Stimulated activated naive B cell treated with anti-CD40 and anti-IgM and Interleukin-4, amounts not matched to agents 10 μg/mL and 1 μg/mL and 100 μg/mL, for 72 hours (primary cell): Measurements from ENCODE around the gene CEP131.

ENCODE experiments used
- ATAC-seq, 2 donors: fragments of 150-1000 bp; cut with Tn5 transposase; replicated peaks; 2 replicates each; pipeline ENCODE4 v1.10.0; 2021; ENCODE audit warnings: moderate library complexity in 1 of 2
- DNase-seq: peaks from one replicate; pipeline ENCODE4 v3.0.0; 2021
- H3K27ac Mint-ChIP-seq: one replicate; pipeline ENCODE4 v1.8.0; 2022; ENCODE audit warnings: mild to moderate bottlenecking, mixed read lengths
- H3K27me3 Mint-ChIP-seq, 2 donors: one replicate each; pipeline ENCODE4 v1.8.0; 2022; ENCODE audit warnings: mixed read lengths in 2 of 2
- H3K36me3 Mint-ChIP-seq, 2 donors: one replicate each; pipeline ENCODE4 v1.8.0; 2022; ENCODE audit warnings: mixed read lengths in 2 of 2, mild to moderate bottlenecking in 1 of 2
- H3K4me1 Mint-ChIP-seq, 2 donors: one replicate each; pipeline ENCODE4 v1.8.0; 2022; ENCODE audit warnings: mixed read lengths in 2 of 2, mild to moderate bottlenecking in 1 of 2
- H3K4me3 Mint-ChIP-seq, 2 donors: one replicate each; pipeline ENCODE4 v1.8.0; 2022; ENCODE audit warnings: mild to moderate bottlenecking in 2 of 2, mixed read lengths in 2 of 2, moderate library complexity in 1 of 2
- H3K9me3 Mint-ChIP-seq, 2 donors: one replicate each; pipeline ENCODE4 v1.8.0; 2022; ENCODE audit warnings: mixed read lengths in 2 of 2, mild to moderate bottlenecking in 1 of 2

Gene CEP131

DNA sequence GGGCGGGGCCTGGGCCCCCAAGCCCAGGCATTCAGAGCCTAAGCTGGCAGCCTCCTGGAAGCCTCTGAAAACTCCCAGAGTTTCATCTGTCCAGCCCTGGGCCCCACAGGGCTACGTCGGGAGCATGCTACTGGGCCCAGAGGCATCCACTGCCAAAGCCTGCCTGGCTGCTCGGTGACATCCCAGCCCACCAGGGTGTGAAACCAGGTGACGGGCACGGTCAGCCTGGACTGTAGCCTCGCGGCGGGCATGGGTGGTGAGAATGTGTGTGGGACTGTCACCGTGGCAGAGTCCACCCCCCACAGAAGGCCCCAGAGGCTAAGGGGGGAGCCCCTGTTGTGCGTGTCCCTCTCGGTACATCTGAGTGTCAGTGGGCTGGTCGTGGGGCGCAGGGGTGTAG lies 31.1 kb downstream of the CEP131 start:
- ATAC-seq (no peak), DNase-seq (no peak)
- Mint-ChIP-seq H3K36me3 (peaks cover 16 to 20% of the 10 kb centered on the region in 2 donors), H3K9me3 (no peaks in the 10 kb centered on the region), H3K4me1 (peaks cover 0 to 2% of the 10 kb centered on the region in 2 donors), H3K27me3 (no peaks in the 10 kb centered on the region), H3K27ac (peak overlapping the region; percentile 51), H3K4me3 (no peak overlapping the region)

GRCh38 chr17:81191116-81191515 lies 31.6 kb downstream of the CEP131 start:
- Mint-ChIP-seq H3K4me1 (peaks cover 0 to 2% of the 10 kb centered on the region in 2 donors), H3K4me3 (no peak overlapping the region), H3K27me3 (no peaks in the 10 kb centered on the region), H3K27ac (no peak overlapping the region), H3K9me3 (no peaks in the 10 kb centered on the region), H3K36me3 (peaks cover 16 to 17% of the 10 kb centered on the region in 2 donors)
- no peak for DNase-seq
- no peak for ATAC-seq

DNA sequence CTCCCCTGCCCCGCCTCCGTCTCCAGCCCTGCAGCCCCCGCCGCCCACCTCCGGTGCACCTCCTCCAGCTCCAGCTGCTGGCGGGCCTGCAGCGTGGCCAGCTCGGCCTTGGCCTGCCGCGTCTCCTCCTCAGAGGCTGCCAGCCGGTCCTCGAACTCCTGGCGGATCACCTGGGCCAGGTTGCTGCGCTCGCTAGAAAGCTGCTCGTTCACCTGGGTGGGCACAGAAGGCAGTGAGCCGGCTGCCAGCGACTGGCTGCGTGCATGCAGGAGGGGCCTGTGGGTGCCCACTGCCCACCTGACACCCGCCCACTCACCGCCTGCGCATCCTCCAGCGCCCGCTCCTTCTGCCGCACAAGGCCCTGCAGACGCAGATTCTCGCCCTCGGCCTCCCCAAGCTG lies 32.2 kb downstream of the CEP131 start:
- H3K9me3 Mint-ChIP-seq: no peaks in the 10 kb centered on the region
- no peaks in the 10 kb centered on the region for H3K27me3 Mint-ChIP-seq
- H3K36me3 Mint-ChIP-seq: peaks cover 16 to 17% of the 10 kb centered on the region in 2 donors
- ATAC-seq (no peak), DNase-seq (no peak)
- H3K4me3 Mint-ChIP-seq: no peak overlapping the region
- H3K4me1 Mint-ChIP-seq: peaks cover 0 to 2% of the 10 kb centered on the region in 2 donors
- H3K27ac Mint-ChIP-seq: no peak overlapping the region

GRCh38 chr17:81189670-81190530 lies 32.9 kb downstream of the CEP131 start:
- no peak overlapping the region for H3K27ac Mint-ChIP-seq

DNA sequence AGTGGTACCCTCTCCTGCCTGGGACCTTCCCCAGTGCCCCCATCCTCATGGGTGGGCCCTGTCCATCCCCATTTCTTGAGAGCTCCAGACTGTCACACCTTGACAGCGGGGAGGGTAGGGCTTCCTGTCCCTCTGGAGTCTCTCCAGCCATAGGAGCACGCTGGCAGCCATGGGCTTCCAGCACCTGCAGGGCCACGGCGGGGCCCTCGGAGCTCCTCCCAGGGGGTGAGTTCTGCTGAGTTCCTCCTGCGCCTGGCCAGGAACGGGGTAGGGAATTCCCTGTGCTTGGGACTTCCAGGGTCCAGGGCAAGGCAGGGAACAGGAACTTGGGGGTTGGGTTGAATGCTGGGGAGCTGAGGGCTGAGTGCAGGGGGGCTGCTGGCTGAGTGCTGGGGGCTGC lies 33.7 kb downstream of the CEP131 start:
- Mint-ChIP-seq H3K27ac (no peak overlapping the region), H3K4me3 (no peak overlapping the region), H3K36me3 (peaks cover 9 to 14% of the 10 kb centered on the region in 2 donors), H3K27me3 (peaks cover 3 to 4% of the 10 kb centered on the region in 2 donors), H3K4me1 (peaks cover 0 to 2% of the 10 kb centered on the region in 2 donors), H3K9me3 (no peaks in the 10 kb centered on the region)
- no peak for DNase-seq
- no peak for ATAC-seq

More at GRCh38 chr17:81189670-81190530, 32.9 kb downstream of the CEP131 start:
- no peak overlapping the region for H3K4me3 Mint-ChIP-seq
- H3K4me1 Mint-ChIP-seq: peaks cover 0 to 2% of the 10 kb centered on the region in 2 donors
- H3K9me3 Mint-ChIP-seq: no peaks in the 10 kb centered on the region
- no peaks in the 10 kb centered on the region for H3K27me3 Mint-ChIP-seq
- DNase-seq (no peak), ATAC-seq (no peak)
- peaks cover 16 to 17% of the 10 kb centered on the region in 2 donors for H3K36me3 Mint-ChIP-seq

DNA sequence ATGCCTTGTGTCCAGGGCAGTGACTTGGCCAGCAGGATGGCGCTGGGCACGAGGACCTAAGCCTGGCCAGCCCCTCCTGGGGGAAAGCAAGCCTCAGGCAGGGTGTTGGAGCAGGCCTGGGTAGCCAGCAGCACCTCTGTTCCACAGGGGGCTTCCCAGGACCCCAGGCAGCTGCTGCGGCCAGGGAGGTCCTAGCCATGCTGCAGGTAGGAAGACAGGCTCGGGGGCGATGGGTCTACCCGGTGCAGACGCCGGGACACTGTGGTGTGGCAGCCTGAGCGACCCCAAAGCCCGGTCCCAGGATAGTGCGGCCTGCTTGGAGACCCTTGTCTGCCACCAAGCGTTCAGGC lies 34.3 kb downstream of the CEP131 start:
- H3K9me3 Mint-ChIP-seq: no peaks in the 10 kb centered on the region
- H3K27ac Mint-ChIP-seq: no peak overlapping the region
- H3K4me1 Mint-ChIP-seq: no peaks in the 10 kb centered on the region
- DNase-seq (no peak), ATAC-seq (no peak)
- H3K4me3 Mint-ChIP-seq: no peak overlapping the region
- peaks cover 6 to 7% of the 10 kb centered on the region in 2 donors for H3K27me3 Mint-ChIP-seq
- H3K36me3 Mint-ChIP-seq: peaks cover 7 to 10% of the 10 kb centered on the region in 2 donors

- Mint-ChIP-seq H3K27ac (no peak overlapping the region), H3K36me3 (peaks cover 7% of the 10 kb centered on the region in 2 donors), H3K4me1 (no peaks in the 10 kb centered on the region), H3K4me3 (no peak overlapping the region), H3K9me3 (no peaks in the 10 kb centered on the region), H3K27me3 (peaks cover 6 to 7% of the 10 kb centered on the region in 2 donors)
- no peak for ATAC-seq
- no peak for DNase-seq
Measured at GRCh38 chr17:81187586-81188490, 34.9 kb downstream of the CEP131 start.

DNA sequence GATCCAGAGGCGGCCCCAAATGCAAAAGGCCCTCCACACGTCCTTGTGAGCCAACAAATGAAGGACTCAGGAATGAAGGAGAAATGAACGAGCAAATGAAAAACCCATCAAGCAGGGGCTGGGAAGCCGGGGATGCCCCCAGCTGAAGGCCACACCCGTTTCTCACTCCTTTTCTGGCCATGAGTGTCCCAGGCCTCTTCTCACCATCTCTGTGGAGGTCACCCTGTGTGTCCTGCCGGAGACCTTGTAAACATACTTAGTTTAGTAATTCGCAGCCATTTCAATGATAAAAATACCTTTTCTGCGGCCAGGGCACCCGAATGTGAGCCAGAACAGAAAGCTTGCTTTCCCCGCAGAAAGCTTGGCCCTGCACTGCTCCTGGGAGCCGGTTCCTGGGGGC lies 35.6 kb downstream of the CEP131 start:
- DNase-seq (no peak), ATAC-seq (no peak)
- Mint-ChIP-seq H3K27me3 (peaks cover 6 to 7% of the 10 kb centered on the region in 2 donors), H3K36me3 (peaks cover 7% of the 10 kb centered on the region in 2 donors), H3K27ac (no peak overlapping the region), H3K4me1 (no peaks in the 10 kb centered on the region), H3K4me3 (no peak overlapping the region), H3K9me3 (no peaks in the 10 kb centered on the region)

- H3K27me3 Mint-ChIP-seq: peaks cover 6 to 7% of the 10 kb centered on the region in 2 donors
Measured at GRCh38 chr17:81186203-81186602, 36.6 kb downstream of the CEP131 start.

GRCh38 chr17:81184555-81184954 lies 38.2 kb downstream of the CEP131 start:
- DNase-seq (no peak), ATAC-seq (no peak)
- Mint-ChIP-seq H3K36me3 (peaks cover 4 to 7% of the 10 kb centered on the region in 2 donors), H3K27me3 (peaks cover 6 to 7% of the 10 kb centered on the region in 2 donors), H3K9me3 (no peaks in the 10 kb centered on the region), H3K4me3 (no peak overlapping the region), H3K4me1 (no peaks in the 10 kb centered on the region), H3K27ac (no peak overlapping the region)

More at GRCh38 chr17:81186203-81186602, 36.6 kb downstream of the CEP131 start:
- peaks cover 7% of the 10 kb centered on the region in 2 donors for H3K36me3 Mint-ChIP-seq
- H3K27ac Mint-ChIP-seq: no peak overlapping the region
- H3K9me3 Mint-ChIP-seq: no peaks in the 10 kb centered on the region
- H3K4me3 Mint-ChIP-seq: no peak overlapping the region
- DNase-seq (no peak), ATAC-seq (no peak)
- no peaks in the 10 kb centered on the region for H3K4me1 Mint-ChIP-seq

GRCh38 chr17:81183807-81184206 lies 39.0 kb downstream of the CEP131 start:
- no peaks in the 10 kb centered on the region for H3K9me3 Mint-ChIP-seq
- DNase-seq (no peak), ATAC-seq (no peak)
- H3K36me3 Mint-ChIP-seq: peaks cover under 1 to 2% of the 10 kb centered on the region in 2 donors
- H3K27ac Mint-ChIP-seq: peak overlapping the region; percentile 62
- peaks cover 6 to 7% of the 10 kb centered on the region in 2 donors for H3K27me3 Mint-ChIP-seq
- H3K4me1 Mint-ChIP-seq: no peaks in the 10 kb centered on the region
- H3K4me3 Mint-ChIP-seq: no peak overlapping the region

GRCh38 chr17:81183316-81183715 lies 39.4 kb downstream of the CEP131 start:
- no peaks in the 10 kb centered on the region for H3K4me1 Mint-ChIP-seq
- no peaks in the 10 kb centered on the region for H3K9me3 Mint-ChIP-seq

DNA sequence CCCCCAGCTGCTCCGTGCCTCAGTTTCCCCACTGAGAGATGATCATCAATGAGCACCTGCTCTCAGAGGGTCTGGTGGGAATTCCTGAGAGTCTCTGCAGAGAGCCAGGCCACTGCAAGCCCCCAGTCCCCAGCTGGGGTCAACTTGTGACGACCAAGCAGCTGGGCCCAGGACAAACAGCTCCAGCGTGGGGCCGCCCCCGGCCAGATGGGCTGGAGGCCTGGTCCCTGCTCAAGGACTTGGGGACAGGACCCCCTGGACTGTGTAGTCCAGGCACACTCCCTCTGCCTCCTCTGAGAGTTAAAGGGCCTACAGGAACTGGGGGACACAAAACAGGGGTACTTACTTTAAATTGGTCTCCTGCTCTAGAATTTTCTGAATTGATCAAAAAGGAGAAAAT lies 40.2 kb downstream of the CEP131 start:
- Mint-ChIP-seq H3K9me3 (no peaks in the 10 kb centered on the region), H3K27me3 (peaks cover 6 to 7% of the 10 kb centered on the region in 2 donors), H3K4me1 (no peaks in the 10 kb centered on the region), H3K36me3 (no peaks in the 10 kb centered on the region), H3K27ac (no peak overlapping the region), H3K4me3 (no peak overlapping the region)
- no peak for ATAC-seq
- DNase-seq: no peak

More at GRCh38 chr17:81183316-81183715, 39.4 kb downstream of the CEP131 start:
- Mint-ChIP-seq H3K27me3 (peaks cover 6 to 7% of the 10 kb centered on the region in 2 donors), H3K36me3 (no peaks in the 10 kb centered on the region), H3K4me3 (no peak overlapping the region), H3K27ac (peak overlapping the region; percentile 62)
- DNase-seq: no peak
- no peak for ATAC-seq

DNA sequence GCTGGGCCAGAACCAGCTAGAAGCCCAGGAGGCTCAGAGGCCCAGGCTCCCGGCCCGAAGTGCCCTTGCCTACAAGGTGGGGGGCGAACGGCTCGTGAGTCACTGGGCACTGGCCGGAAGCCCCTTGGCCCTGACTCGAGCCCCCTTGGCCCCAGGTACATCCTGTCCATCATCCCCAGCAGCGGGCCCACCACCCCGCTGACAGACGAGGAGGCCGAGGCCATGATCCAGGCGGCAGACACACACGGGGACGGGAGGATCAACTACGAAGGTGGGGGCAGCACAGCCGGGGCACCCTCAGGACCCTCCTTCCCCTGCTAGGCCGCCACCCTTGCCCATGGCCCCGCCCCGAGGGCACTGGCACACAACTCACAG lies 41.0 kb downstream of the CEP131 start:
- Mint-ChIP-seq H3K36me3 (no peaks in the 10 kb centered on the region), H3K27ac (no peak overlapping the region), H3K4me3 (no peak overlapping the region), H3K4me1 (no peaks in the 10 kb centered on the region), H3K27me3 (peaks cover 6 to 7% of the 10 kb centered on the region in 2 donors), H3K9me3 (no peaks in the 10 kb centered on the region)
- DNase-seq (no peak), ATAC-seq (no peak)
